Liver (tissue), 9 donors: Measurements from ENCODE around the gene LSAMP. TPM values are rescaled to one million over a fixed set of nuclear protein-coding genes. Genes with fewer than 3 reads are reported as not detected.

Experiments
- DNase-seq: peaks from one replicate; pipeline ENCODE4 v3.0.0-alpha.2; 2017; ENCODE audit warnings: low spot score
- H3K27ac ChIP-seq, 2 donors: one replicate each; pipeline ENCODE4 v1.7.0; 2013; ENCODE audit warnings: inconsistent platforms in 2 of 2, low read length in 2 of 2, control low read depth in 1 of 2, low read depth in 1 of 2, mild to moderate bottlenecking in 1 of 2
- H3K27me3 ChIP-seq, 4 donors: one replicate each; pipeline versions ENCODE4 v1.6.1 to v1.7.0; 2013; ENCODE audit warnings: low read length in 3 of 4, inconsistent platforms in 1 of 4, mild to moderate bottlenecking in 1 of 4, moderate library complexity in 1 of 4; ENCODE audit not compliant: control insufficient read depth in 4 of 4, insufficient read depth in 4 of 4
- H3K36me3 ChIP-seq, 4 donors: one replicate each; pipeline versions ENCODE4 v1.6.1 to v1.7.0; 2013; ENCODE audit warnings: low read length in 3 of 4, mild to moderate bottlenecking in 3 of 4, low read depth in 1 of 4, moderate library complexity in 1 of 4; ENCODE audit not compliant: control insufficient read depth in 4 of 4, insufficient read depth in 3 of 4
- H3K4me1 ChIP-seq, 4 donors: one replicate each; pipeline versions ENCODE4 v1.6.1 to v1.7.0; 2013; ENCODE audit warnings: low read length in 3 of 4, mild to moderate bottlenecking in 3 of 4, moderate library complexity in 1 of 4; ENCODE audit not compliant: control insufficient read depth in 4 of 4, insufficient read depth in 4 of 4
- H3K4me3 ChIP-seq, 3 donors: one replicate each; pipeline versions ENCODE4 v1.6.1 to v1.7.0; 2013; ENCODE audit warnings: low read length in 3 of 3, control low read depth in 1 of 3, low read depth in 1 of 3, mild to moderate bottlenecking in 1 of 3
- H3K9ac ChIP-seq, 2 donors: one replicate each; pipeline ENCODE4 v1.7.0; 2013; ENCODE audit warnings: low read length in 2 of 2, mild to moderate bottlenecking in 2 of 2, moderate library complexity in 2 of 2, control low read depth in 1 of 2, low read depth in 1 of 2
- H3K9me3 ChIP-seq, 4 donors: one replicate each; pipeline versions ENCODE4 v1.6.1 to v1.7.0; 2013; ENCODE audit warnings: low read length in 3 of 4; ENCODE audit not compliant: control insufficient read depth in 4 of 4
- ATF3 ChIP-seq: IDR thresholded peaks from 2 replicates; pipeline ENCODE4 v1.6.1; 2016; ENCODE audit warnings: antibody characterized with exemption
- EGR1 ChIP-seq, 2 donors: IDR thresholded peaks; 2 replicates each; pipeline ENCODE4 v1.6.1; 2016 to 2018; ENCODE audit warnings: antibody characterized with exemption in 2 of 2, low read depth in 2 of 2
- FOXA1 ChIP-seq: IDR thresholded peaks from 2 replicates; pipeline ENCODE4 v1.6.1; 2016; ENCODE audit warnings: antibody characterized with exemption
- FOXA2 ChIP-seq: IDR thresholded peaks from 2 replicates; pipeline ENCODE4 v1.6.1; 2016; ENCODE audit warnings: antibody characterized with exemption
- HNF4A ChIP-seq, 2 donors: conservative IDR thresholded peaks; 2 replicates each; pipeline ENCODE4 v1.6.1; 2016; ENCODE audit warnings: antibody characterized with exemption in 2 of 2, mild to moderate bottlenecking in 2 of 2
- HNF4G ChIP-seq: IDR thresholded peaks from 2 replicates; pipeline ENCODE4 v1.6.1; 2016; ENCODE audit warnings: antibody characterized with exemption
- JUND ChIP-seq, 2 donors: IDR thresholded peaks; 2 replicates each; pipeline ENCODE4 v1.6.1; 2016; ENCODE audit warnings: antibody characterized with exemption in 2 of 2
- MAX ChIP-seq: IDR thresholded peaks from 2 replicates; pipeline ENCODE4 v1.6.1; 2016; ENCODE audit warnings: antibody characterized with exemption
- NR2F2 ChIP-seq: IDR thresholded peaks from 2 replicates; pipeline ENCODE4 v1.6.1; 2016; ENCODE audit warnings: antibody characterized with exemption
- RAD21 ChIP-seq, 2 donors: IDR thresholded peaks; 2 replicates each; pipeline ENCODE4 v1.6.1; 2016; ENCODE audit warnings: antibody characterized with exemption in 2 of 2, mild to moderate bottlenecking in 2 of 2
- REST ChIP-seq: IDR thresholded peaks from 2 replicates; pipeline ENCODE4 v1.6.1; 2016; ENCODE audit warnings: antibody characterized with exemption, mild to moderate bottlenecking
- SP1 ChIP-seq: IDR thresholded peaks from 2 replicates; pipeline ENCODE4 v1.6.1; 2018; ENCODE audit warnings: antibody characterized with exemption, mild to moderate bottlenecking
- TAF1 ChIP-seq: conservative IDR thresholded peaks from 2 replicates; pipeline ENCODE4 v1.6.1; 2016; ENCODE audit warnings: antibody characterized with exemption, mild to moderate bottlenecking
- YY1 ChIP-seq: IDR thresholded peaks from 2 replicates; pipeline ENCODE4 v1.6.1; 2016; ENCODE audit warnings: antibody characterized with exemption, mild to moderate bottlenecking
- ZBTB33 ChIP-seq: IDR thresholded peaks from 2 replicates; pipeline ENCODE4 v1.6.1; 2016; ENCODE audit warnings: antibody characterized with exemption
- WGBS: extraction: QIAGEN DNeasy Blood & Tissue Kit; methylation state at CpG from one replicate; pipeline ENCODE4 v1.1.7; 2013; 5-methylcytosine and 5-hydroxymethylcytosine counted together
- polyA plus RNA-seq, 2 donors: library from polyadenylated mRNA; stranded (reverse) in 1 of 2; unstranded in 1 of 2; fragments of 200-250 nt in 1 of 2; fragments of >200 nt in 1 of 2; fragmentation: Nextera tagmentation in 1 of 2; extraction: Ambion mirVana in 1 of 2; gene quantifications; one replicate each; pipeline versions ENCODE4 v1.2.1 to v1.2.3, GENCODE V29; 2013 to 2015
- total RNA-seq, 2 donors: library from RNA; depleted of rRNA; stranded (reverse); fragments of >200 nt; gene quantifications; one replicate each; pipeline ENCODE4 v1.2.3, GENCODE V29; 2014
- donor health status: healthy.
- donor health status: healthy.
- donor health status: healthy.
- donor health status: healthy.
- donor health status: healthy.

The LSAMP gene
- total and polyA plus RNA-seq, 4 donors: 0.01 to 0.17 (median 0.06) TPM

GRCh38 chr3:115806501-115806900 is 638.8 kb downstream of the LSAMP start:
- Histone ChIP-seq H3K36me3 (no peaks in the 10 kb centered on the region), H3K4me1 (no peaks in the 10 kb centered on the region), H3K4me3 (no peak overlapping the region), H3K27me3 (peaks cover 0 to 11% (median 0%) of the 10 kb centered on the region in 4 donors), H3K9me3 (no peaks in the 10 kb centered on the region), H3K9ac (no peak overlapping the region), H3K27ac (no peak overlapping the region)
- 63% methylated on average over 4 of the region's 4 CpGs for WGBS
- DNase-seq: no peak
- peak; percentile 19 for TF ChIP-seq NR2F2
- no peak for TF ChIP-seq FOXA1
- no peak for TF ChIP-seq HNF4G
- TF ChIP-seq ZBTB33: no peak

GRCh38 chr3:115805520-115805919 is 639.8 kb downstream of the LSAMP start:
- no peak overlapping the region for H3K4me3 ChIP-seq
- no peak for DNase-seq
- no peaks in the 10 kb centered on the region for H3K36me3 ChIP-seq
- H3K9me3 ChIP-seq: no peaks in the 10 kb centered on the region
- H3K9ac ChIP-seq: no peak overlapping the region
- WGBS: 88% methylated on average over 4 of the region's 4 CpGs
- H3K4me1 ChIP-seq: no peaks in the 10 kb centered on the region
- TF ChIP-seq TAF1: no peak
- no peak for TF ChIP-seq FOXA2
- TF ChIP-seq JUND (IDR thresholded peaks at IDR 0.05): no peak
- no peak for TF ChIP-seq REST
- no peak for TF ChIP-seq SP1
- no peak for TF ChIP-seq HNF4A (conservative IDR thresholded peaks at IDR 0.05)
- no peak for TF ChIP-seq EGR1 (IDR thresholded peaks at IDR 0.05; ENCODE audit: low read depth in 2 of 2)
- TF ChIP-seq ZBTB33: no peak
- no peak for TF ChIP-seq MAX
- no peak for TF ChIP-seq FOXA1
- no peak for TF ChIP-seq HNF4G
- no peak for TF ChIP-seq YY1
- no peak for TF ChIP-seq ATF3
- no peak for TF ChIP-seq RAD21 (IDR thresholded peaks at IDR 0.05)
- no peak for TF ChIP-seq NR2F2
- H3K27me3 ChIP-seq: peaks cover 0 to 11% (median 0%) of the 10 kb centered on the region in 4 donors
- H3K27ac ChIP-seq: no peak overlapping the region
